NCI-H69 (cell line): ENCODE measurements around the gene ZBTB47.

ENCODE experiments used
- DNase-seq: peaks from one replicate; lab custom pipeline; 2025; lab: John Stamatoyannopoulos, UW

ZBTB47 gene

DNA sequence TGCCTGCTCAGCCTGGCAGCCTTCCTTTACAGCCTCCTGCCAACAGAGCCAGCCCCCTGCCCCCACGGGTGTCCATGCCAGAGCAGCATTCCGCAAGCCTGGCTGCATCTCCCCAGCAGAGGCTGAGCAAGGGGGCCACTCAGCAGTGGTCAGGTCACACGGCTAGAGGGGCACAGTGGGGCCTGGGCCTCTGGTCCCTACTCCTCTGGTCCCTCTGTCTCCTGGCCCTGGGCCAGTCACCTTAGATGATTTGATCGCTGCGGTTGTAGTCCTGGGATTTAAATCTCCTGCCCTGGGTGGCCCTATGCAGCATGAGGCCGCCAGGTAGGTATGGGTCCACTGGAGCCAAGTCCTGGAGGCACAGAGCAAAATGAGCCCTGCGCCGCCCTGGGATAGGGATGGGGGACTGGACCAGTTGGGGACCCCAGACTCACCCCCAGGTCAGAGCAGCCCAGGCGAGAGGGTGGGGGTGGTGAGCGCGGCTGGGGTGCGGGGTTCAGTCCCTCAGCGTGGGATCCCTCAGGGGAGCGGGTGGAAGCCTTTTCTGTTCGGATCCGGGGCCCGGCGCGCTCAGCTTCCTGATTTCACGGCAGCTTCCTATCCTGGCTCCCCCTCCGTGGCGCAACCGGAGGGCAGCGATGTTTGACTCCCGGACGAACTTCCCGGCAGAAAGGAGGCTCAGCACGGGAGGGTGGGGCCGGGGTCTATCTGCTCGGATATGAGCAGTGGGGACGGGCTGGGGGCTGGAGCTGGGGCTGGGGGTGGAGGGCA is at the start of gene ZBTB47:
Gene ZBTB47 (plus strand): TSS at position 138 of the 771 bp plus-strand sequence. CDS start 4,659 bp downstream, outside the sequence.
- DNase-seq: peak; percentile 72

DNA sequence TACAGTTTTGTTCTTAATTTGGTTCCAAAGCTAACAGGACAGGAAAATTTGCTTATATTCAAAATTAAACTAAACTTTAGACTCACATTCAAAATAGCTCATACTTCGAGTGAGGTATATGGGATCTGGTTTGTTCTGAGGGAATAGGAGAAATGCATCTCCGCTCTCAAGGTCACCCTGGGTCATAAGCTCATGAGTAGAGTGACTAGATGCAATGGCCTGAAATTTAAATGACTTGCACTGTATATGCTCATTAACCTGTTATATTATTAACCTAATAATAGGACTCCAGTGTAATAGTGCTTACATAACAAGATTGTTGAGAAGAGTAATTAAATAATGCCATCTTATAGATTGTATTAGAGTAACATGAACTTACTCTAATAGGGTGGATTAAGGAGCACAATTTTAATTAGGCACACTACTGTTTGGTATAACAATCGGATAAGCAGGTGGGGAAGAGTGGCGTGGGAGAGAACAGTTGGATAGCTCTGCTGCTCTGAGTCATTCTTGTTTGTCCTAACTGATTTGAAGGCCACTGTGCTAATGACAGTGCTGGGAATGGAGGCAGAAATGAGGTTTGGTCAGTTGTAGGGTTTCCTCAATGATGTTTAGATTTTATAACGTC is 47.8 kb upstream of the ZBTB47 start:
- DNase-seq: peak; percentile 32

DNA sequence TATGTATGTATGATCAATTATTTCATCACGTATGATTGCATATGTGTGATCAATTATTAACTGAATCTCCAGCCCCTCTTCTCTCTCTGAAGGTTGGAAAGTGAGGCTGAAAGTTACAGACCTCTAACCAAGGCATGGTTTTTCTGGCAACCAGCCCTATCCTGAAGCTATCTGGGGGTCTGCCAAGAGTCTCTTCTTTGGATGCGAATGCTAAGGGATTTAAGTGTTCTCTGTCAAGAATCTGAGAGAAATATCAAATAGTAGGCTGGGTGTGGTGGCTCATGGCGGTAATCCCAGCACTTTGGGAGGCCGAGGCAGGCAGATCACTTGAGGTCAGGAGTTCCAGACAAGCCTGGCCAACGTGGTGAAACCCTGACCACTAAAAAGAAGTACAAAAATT is 44.9 kb upstream of the ZBTB47 start:
- DNase-seq: no peak

DNA sequence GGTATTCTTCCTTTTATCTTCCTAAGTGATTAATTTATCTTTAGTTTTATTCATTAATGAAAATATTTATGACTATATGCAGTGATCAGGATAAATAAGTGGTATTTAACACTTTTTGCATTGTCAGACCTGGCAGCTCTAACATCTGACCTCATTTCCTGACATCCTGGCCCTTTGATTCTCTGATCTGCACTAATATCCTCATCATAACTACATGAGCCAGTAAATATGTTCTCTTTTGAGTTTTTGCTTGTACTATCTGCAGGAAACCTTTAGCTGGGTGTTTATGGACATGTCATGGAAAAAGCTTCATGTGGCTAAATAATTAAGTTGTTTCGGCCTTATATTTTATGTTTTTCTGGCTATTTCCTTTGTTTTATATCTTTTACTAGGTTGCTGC is 42.5 kb upstream of the ZBTB47 start:
- DNase-seq: no peak

DNA sequence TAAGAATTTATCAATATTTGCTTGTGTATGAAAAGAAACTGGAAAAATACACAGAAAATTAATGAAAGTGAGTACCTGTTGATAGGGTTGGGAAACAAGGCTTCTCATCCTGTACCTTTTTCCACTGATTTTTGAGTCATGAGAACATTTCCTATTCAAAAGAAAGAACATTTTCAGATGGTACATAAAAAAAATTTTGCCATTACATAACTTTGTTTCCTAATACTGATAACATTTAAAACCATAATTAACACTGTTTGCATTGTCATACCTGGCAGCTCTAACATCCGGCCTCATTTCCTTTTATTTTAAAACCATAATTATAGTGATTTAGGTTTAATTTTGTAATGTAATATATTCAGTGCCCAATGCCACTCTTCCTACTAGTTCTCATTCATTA is 41.3 kb upstream of the ZBTB47 start:
- DNase-seq: peak; percentile 22

DNA sequence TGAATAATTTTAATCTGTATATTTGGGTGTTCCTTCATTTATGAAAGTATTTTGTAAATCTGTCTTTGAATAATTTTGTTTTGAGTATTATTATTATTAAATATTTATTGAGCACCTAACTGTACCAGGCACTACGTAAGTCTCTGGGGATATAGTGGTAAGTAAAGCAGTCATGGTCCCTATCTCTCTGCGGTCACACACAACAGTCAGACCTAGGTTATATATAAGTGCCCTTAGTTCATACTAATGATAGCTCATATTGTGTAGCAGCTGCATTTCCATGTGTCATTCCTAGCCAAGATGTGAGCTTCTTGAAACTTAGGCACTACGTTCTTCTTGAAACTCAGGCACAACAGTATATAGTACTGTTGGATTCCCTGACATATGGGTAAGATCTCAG is 40.6 kb upstream of the ZBTB47 start:
- no peak for DNase-seq

DNA sequence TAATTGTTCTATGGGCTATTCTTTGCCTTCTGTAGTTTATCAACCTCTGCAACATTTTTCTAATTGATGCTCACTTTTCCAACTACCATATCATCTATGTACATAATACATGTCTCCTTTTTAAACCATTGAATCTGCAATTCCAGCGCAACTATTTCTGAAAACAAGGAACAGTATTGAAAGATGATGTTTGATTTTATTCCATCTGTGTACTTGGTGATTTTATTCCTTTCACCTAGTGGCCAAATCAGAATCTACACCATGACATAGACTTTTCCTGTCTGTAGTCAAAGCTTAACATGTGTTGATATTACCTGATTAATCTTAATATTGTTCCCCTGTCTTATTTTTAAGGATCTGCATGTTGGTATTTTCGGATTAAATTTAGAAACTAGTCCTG is 40.0 kb upstream of the ZBTB47 start:
- no peak for DNase-seq

DNA sequence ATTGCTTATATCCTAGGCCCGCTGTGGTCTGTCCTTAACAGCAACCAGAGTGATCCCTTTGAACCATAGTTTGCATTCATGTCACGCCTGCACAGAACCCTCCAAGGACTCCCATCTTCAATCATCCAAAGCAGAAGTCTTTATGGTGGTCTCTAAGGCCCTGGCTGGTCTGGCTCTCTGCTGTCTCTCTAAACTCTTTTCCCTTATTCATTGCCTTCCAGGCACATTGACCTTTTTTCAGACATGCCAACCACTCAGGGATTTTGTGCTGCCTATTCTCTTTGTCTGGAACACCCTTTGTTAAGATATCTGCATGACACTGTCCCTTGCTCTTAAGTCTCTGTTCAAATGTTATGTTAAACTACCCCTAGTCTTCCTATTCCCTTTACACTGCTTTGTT is 21.9 kb upstream of the ZBTB47 start:
- no peak for DNase-seq

DNA sequence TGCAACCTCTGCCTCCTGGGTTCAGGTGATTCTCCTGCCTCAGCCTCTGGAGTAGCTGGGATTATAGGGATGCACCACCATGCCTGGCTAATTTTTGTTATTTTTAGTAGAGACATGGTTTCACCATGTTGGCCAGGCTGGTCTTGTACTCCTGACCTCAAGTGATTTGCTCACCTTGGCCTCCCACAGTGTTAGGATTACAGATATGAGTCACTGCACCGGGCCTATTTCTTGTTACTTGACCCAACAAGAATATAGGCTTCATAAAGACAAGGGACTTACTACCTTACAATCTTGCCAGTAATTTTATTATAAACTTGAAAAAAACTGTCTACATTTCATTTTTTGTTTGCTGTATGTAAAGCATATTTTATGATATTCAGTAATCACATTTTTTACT is 21.4 kb upstream of the ZBTB47 start:
- DNase-seq: no peak

DNA sequence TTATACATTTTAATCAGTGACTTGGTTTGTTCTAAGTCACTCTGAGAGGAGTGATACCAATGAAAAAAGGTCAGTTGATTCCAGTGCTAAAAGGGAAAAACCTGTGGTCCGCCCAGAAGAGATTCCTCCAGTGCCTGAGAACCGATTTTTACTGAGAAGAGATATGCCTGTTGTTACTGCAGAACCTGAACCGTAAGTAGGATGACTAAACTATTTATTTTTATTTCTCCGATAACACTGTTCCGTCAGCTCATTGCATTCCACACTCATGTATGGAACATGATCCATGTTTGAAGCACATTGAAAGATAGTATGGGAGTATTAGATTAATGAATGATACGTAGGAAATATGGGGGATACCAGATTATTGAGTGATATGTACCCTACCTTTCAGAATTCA is 20.0 kb upstream of the ZBTB47 start:
- DNase-seq: no peak

DNA sequence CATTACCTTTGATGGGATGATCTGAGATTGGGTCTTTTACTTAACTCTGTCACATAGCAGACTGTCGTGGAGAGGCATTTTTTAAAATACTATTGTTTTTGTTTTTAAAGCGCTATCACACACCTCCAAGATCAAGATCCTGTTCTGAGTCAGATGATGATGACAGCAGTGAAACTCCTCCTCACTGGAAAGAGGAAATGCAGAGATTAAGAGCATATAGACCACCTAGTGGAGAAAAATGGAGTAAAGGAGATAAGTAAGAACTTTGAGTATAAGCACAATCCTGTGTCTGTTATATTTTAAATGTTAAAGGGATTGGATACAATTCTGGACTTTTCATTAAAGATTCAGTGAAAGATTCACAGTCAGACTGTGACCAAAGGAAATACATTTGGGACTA is 18.4 kb upstream of the ZBTB47 start:
- DNase-seq: no peak

DNA sequence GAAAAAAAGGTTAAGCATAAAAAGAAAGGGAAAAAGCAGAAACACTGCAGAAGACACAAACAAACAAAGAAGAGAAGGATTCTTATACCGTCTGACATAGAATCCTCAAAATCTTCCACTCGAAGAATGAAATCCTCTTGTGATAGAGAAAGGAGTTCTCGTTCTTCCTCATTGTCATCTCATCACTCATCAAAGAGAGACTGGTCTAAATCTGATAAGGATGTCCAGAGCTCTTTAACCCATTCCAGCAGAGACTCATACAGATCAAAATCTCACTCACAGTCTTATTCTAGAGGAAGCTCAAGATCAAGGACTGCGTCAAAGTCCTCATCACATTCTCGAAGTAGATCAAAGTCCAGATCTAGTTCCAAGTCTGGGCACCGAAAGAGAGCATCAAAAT is 16.5 kb upstream of the ZBTB47 start:
- DNase-seq: no peak

DNA sequence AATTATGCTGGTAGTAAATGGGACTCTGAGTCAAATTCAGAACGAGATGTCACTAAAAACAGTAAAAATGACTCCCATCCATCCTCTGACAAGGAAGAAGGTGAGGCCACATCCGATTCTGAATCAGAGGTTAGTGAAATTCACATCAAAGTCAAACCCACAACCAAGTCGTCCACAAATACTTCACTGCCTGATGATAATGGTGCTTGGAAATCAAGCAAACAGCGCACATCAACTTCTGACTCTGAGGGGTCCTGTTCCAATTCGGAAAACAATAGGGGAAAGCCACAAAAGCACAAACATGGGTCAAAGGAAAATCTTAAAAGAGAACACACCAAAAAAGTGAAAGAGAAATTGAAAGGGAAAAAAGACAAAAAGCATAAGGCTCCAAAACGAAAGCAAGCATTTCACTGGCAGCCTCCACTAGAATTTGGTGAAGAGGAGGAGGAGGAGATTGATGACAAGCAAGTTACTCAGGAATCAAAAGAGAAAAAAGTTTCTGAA is 15.1 kb upstream of the ZBTB47 start:
- no peak for DNase-seq

DNA sequence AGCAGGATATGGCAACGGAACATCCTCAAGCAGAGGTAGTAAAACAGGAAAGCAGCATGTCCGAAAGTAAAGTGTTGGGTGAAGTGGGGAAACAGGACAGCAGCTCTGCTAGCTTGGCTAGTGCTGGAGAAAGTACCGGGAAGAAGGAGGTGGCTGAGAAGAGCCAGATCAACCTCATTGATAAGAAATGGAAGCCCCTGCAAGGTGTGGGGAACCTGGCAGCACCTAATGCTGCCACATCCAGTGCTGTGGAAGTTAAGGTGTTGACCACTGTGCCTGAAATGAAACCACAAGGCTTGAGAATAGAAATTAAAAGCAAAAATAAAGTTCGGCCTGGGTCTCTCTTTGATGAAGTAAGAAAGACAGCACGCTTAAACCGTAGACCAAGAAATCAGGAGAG is 14.3 kb upstream of the ZBTB47 start:
- no peak for DNase-seq

DNA sequence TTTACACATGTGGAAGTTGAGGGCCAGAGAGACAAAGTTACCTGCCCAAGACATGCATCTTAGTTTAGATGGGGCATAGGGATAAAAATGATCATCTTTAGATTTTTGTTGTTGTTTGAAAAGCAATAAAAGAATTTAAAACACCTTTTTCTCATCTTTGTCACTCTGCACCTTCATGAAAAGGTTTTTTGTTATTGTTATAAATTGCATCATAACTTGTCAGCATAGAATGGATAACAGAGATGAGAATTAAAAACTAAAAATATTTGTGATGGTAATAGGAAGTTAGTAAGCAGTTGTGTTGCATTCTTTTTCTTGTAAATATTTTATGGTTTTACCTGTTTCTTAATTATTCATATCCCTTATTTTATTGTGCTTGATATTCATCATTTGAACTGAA is 13.4 kb upstream of the ZBTB47 start:
- DNase-seq: no peak

DNA sequence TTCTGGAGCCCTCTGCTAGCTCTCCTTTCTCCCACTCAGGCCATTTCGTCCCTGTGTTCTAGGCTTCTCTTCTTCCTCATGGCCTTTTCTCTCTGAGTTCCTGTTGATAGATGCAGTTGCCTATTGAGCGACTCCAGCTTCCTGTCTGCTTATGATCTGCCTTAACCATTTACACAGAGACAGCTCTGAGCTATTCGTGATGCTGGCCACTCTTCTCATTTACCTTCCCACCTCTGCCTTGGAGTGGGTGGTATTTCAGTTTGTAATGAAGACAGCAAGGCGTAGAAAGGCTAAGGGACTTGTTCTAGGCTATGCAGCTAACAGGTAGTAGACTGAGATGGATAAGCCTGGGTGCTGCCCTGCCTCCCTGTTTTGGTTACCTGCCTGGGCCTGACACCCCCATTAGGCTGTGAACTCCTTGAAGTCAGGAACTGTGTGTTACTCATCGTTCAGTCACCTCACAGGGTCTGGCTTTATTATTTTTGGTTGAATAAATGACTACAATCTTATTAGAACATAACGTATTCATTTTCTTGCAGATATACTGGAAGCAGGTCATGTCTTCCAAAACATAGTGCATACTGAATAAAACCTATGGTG is 12.6 kb upstream of the ZBTB47 start:
- no peak for DNase-seq

DNA sequence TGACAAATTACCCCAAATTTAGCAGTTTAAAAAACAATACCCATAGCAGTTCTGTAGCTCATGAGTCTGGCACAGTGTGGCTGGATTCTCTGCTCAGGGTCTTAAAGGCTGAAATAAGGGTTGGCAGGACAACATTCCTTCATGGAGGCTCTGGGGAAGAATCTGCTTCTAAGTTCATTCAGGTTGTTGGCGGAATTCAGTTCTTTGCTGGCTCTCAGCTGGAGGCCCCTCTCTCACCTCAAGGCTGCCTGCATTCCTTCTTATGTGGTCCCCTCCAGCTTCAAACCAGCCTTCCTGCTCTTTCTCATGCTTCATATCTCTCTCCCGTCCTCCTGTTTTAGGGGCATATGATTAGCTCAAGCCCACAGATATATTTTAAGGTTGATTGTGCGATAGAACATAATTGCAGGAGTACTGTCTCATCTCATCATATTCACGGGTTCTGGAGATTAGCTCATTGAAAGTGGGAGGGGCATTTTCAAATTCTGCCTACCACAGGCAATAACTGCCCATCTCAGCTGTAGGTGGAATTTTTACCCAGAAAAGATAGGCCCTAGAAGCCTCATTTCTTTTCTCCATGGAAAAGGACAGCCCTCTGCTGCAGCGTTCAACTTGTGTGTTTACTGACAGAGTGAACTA is 5.6 kb upstream of the ZBTB47 start:
- DNase-seq: no peak

DNA sequence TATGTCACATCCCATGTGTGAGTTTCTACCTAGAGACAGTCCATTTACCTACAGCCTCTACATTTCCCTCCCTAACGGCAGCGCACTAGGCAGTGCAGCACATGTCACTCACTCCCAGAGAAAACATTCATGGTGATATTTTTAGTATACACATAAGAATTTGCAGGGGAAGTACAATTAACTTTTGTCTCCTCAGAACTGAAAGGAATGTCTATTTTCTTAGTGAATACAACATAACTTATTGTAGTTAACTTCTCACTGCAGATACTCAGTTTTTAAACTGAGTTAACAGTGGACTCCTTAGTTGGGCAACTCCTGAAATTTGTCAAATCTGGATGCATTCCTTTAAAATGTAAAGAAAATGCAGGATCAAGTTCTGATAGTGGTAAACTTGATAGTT is 4.5 kb upstream of the ZBTB47 start:
- DNase-seq: no peak

DNA sequence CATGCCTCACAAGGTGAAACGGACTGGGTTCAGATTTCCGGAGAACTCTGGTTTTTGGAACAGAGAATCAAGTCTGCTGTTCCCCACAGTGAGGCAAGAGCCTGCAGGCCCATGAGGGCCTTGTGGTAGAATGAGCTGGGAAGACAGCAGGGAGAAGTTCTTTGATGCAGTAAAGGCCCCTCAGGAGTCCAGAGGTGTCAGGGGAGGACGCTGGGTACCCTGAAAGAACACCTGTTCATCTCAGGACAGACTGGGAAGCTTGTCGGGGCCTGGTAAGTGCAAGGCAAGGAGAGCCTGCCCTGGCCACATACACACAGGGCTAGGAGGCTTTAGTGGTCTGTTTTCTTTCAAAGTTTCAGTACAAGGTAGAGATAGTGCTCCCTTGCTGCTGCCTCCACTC is 3.7 kb upstream of the ZBTB47 start:
- DNase-seq: no peak

DNA sequence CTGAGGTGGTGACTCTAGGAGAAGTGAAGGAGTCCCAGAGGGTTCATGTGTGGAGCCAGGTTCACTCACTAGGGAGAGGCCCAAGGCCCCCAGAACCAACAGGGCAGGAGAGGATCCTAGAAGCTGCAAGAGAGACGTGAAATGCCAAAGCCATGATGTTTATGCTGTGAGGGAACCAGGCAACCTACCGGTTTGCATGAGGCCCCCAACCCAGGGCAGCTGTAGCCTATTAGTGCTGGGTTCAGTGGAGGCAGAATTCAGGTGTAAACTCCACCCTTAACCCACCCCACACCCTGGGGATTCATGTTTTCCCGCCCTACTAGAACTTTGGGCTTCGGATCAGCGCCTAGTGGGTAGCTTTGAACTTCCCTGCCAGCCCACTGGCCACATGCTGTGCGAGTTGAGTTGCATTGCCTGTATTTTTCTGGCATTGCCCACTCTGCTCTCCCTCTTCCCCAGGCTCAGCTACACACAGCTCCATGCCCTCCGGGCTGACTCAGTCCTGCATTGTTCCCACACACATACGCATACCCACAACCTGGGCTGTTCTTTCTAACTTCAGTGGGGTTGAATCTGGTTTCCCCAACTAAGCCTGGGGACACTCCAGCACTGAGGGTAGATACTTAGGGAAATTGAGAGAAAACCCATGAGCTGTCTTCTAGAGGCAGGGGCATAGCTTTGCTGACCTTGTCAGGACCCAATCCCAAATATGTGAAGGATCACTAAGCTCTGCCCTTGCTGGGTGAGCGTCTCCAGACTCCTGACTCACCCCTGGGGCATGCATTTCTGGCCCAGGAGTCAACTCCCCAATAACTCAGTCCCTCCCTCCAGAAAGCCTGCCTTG is 2.0 kb upstream of the ZBTB47 start:
- no peak for DNase-seq

DNA sequence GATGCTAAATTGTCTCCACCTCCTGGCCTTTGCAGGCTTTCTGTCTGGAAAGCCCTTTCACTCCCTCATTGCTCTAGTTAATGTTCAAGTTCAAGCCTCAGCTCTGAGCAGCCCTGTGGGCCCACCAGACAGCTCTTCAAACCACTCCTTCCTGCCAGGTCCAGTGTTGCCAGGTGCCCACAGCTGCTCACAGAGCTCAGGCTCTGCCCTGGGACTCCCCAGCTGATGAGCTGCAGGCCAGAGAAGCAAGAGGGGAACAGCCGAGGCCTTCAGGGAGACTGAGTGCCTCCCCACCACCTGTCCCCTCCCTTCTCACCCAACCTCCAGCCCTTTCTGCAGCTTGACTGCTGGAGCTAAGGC is 1.3 kb upstream of the ZBTB47 start:
- no peak for DNase-seq
